Activated CD8-positive, alpha-beta memory T cell treated with anti-CD3 and anti-CD28 coated beads, Interleukin-2, amount 10 ng/mL, durations not matched to agents 7 days and 5 days (primary cell): ENCODE data around the gene HDGFL3. TPM values are rescaled to one million over a fixed set of nuclear protein-coding genes. Genes with fewer than 3 reads are reported as not detected.
"Not testable (repeated sequence)": the region's sequence is repeated elsewhere in the genome, so short reads cannot be mapped to it uniquely, and the experiment has no call there.

Source experiments
- ATAC-seq: fragments of 150-1000 bp; cut with Tn5 transposase; one replicate; pipeline ENCODE4 v1.10.0; 2021; ENCODE audit warnings: moderate library complexity
- CTCF ChIA-PET: fragments of 350-600 bp; sonication (Branson Sonifier 250); formaldehyde crosslinking; loops from one replicate; lab custom pipeline; 2021; ENCODE audit warnings: antibody characterized with exemption; lab: Charles Lee
- DNase-seq: peaks from one replicate; pipeline ENCODE4 v3.0.0-alpha.2; 2020
- H3K27ac Mint-ChIP-seq: one replicate; pipeline ENCODE4 v1.8.0; 2021; ENCODE audit warnings: mild to moderate bottlenecking, mixed read lengths
- H3K27me3 Mint-ChIP-seq: one replicate; pipeline ENCODE4 v1.8.0; 2021; ENCODE audit warnings: mixed read lengths
- H3K36me3 Mint-ChIP-seq: one replicate; pipeline ENCODE4 v1.8.0; 2021; ENCODE audit warnings: mild to moderate bottlenecking, mixed read lengths
- H3K4me1 Mint-ChIP-seq: one replicate; pipeline ENCODE4 v1.8.0; 2021; ENCODE audit warnings: mixed read lengths
- H3K4me3 Mint-ChIP-seq: one replicate; pipeline ENCODE4 v1.8.0; 2021; ENCODE audit warnings: mild to moderate bottlenecking, moderate library complexity, mixed read lengths
- H3K9me3 Mint-ChIP-seq: one replicate; pipeline ENCODE4 v1.8.0; 2022; ENCODE audit warnings: low read depth, mixed read lengths
- total RNA-seq, 2 experiments: library from RNA; stranded (reverse); gene quantifications; one replicate each; pipeline ENCODE4 v1.2.3, GENCODE V29; 2021

HDGFL3 gene
- total RNA-seq, 2 experiments from 2014 or later: 20.4 to 91.0 TPM

- DNase-seq: no peak
- H3K27me3 Mint-ChIP-seq: peaks cover 70% of the 10 kb centered on the region
- CTCF ChIA-PET: no interaction called here
- peaks cover 7% of the 10 kb centered on the region for H3K4me1 Mint-ChIP-seq
- H3K36me3 Mint-ChIP-seq: peaks cover 1% of the 10 kb centered on the region
- peaks cover 5% of the 10 kb centered on the region for H3K9me3 Mint-ChIP-seq
- no peak overlapping the region for H3K4me3 Mint-ChIP-seq
- no peak overlapping the region for H3K27ac Mint-ChIP-seq
- no peak for ATAC-seq
These were observed 105.3 kb downstream of the HDGFL3 start for GRCh38 chr15:83102346-83102745.

DNA sequence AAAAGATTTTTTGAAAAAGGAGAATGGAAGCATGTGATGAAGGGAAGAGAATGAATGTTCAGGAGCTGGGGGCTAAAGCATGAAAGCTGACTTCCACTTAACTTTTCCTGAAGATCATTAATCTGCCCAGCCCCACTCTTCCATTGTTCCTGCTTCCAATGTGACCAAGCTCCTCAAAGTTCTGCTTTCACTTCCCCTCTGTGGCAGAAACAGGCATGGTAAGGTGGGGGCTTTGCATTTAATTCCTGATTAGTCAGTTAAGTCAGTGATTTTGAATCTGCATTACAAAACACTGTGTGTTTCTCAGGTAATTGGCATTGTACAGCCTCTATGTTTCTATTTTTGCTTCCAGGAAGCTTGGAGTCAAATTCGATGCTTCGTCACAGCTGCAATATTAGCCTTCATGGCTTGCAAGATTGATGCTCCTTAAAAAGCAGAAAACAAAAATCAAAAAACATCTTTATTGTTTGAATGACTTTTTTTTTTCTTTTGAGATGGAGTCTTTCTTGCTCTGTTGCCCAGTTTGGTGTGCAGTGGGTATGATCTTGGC lies 107.5 kb downstream of the HDGFL3 start:
- CTCF ChIA-PET: interaction anchor here (0.6 kb wide), 1 partner anchor 173 kb away, joined by 3 read pairs; no protein-coding TSS in a partner anchor
- Mint-ChIP-seq H3K4me1 (no peaks in the 10 kb centered on the region), H3K27ac (no peak overlapping the region), H3K4me3 (no peak overlapping the region), H3K9me3 (peaks cover 5% of the 10 kb centered on the region), H3K36me3 (no peaks in the 10 kb centered on the region), H3K27me3 (peaks cover 72% of the 10 kb centered on the region)
- ATAC-seq: no peak
- DNase-seq: no peak

DNA sequence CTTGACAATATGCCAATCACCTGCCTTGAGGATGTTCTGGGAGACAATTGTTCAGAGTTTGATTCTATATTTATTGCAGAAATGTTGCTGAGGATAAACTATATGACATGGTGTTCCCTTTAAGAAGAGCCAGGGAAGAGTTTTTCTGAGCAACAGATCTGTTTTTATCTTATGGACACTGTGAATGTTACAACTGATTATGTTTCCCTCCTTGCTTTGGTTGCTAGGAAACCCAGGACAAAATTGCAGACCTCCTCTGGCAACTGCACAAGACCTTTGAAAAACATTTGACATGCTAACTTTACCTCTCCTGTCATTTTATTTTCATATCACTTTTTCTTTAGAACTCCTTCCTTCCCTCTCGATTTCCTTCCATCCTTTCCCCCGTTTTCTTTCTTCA lies 108.3 kb downstream of the HDGFL3 start:
- Mint-ChIP-seq H3K9me3 (peaks cover 5% of the 10 kb centered on the region), H3K4me1 (no peaks in the 10 kb centered on the region), H3K36me3 (no peaks in the 10 kb centered on the region), H3K4me3 (no peak overlapping the region), H3K27me3 (peaks cover 75% of the 10 kb centered on the region), H3K27ac (no peak overlapping the region)
- ATAC-seq (no peak), DNase-seq (no peak)
- CTCF ChIA-PET: no interaction called here

GRCh38 chr15:83098079-83098478 lies 109.5 kb downstream of the HDGFL3 start:
- H3K27ac Mint-ChIP-seq: no peak overlapping the region
- H3K4me1 Mint-ChIP-seq: no peaks in the 10 kb centered on the region
- no peak for ATAC-seq
- no peaks in the 10 kb centered on the region for H3K36me3 Mint-ChIP-seq
- CTCF ChIA-PET: no interaction called here
- no peak overlapping the region for H3K4me3 Mint-ChIP-seq
- no peak for DNase-seq
- H3K9me3 Mint-ChIP-seq: peaks cover 5% of the 10 kb centered on the region
- peaks cover 68% of the 10 kb centered on the region for H3K27me3 Mint-ChIP-seq

GRCh38 chr15:83094583-83094982 lies 113.0 kb downstream of the HDGFL3 start:
- Mint-ChIP-seq H3K27ac (no peak overlapping the region), H3K9me3 (peaks cover 5% of the 10 kb centered on the region), H3K27me3 (peaks cover 42% of the 10 kb centered on the region), H3K4me1 (peaks cover 6% of the 10 kb centered on the region), H3K4me3 (no peak overlapping the region), H3K36me3 (no peaks in the 10 kb centered on the region)
- ATAC-seq: no peak
- CTCF ChIA-PET: no interaction called here
- no peak for DNase-seq

DNA sequence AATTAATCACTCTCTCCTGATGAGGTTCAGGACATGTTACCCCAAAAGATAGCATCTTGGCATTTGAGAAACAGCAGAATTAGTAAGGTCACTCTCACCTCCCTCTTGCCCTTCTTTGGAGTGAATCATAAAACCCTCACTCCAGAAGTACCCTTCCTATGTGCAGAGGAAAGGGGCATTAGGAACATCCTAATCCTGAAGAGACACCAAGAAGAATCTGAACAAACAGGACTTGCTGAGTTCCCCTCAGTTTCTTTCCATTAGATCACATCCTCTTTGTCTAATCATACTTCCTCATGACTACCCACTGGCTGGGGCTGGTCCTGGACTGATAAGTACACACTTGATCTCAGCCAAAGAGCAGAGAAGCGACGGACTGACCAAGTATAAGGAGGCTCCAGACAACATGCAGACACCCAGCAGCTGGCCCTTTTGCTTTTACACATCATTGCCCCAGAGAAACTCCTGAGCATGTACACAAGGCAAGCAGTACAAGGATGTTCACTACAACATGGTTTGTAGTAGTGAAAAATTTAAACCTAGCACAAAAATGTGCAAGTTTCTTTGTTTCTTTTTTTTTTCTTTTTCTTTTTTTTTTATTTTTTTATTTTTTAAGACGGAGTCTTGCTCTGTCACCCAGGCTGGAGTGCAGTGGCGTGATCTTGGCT lies 115.2 kb downstream of the HDGFL3 start:
- ATAC-seq (peak; percentile 27), DNase-seq (no peak)
- Mint-ChIP-seq H3K27ac (no peak overlapping the region), H3K36me3 (no peaks in the 10 kb centered on the region), H3K4me3 (no peak overlapping the region), H3K4me1 (peaks cover 6% of the 10 kb centered on the region), H3K27me3 (peaks cover 35% of the 10 kb centered on the region), H3K9me3 (no peaks in the 10 kb centered on the region)
- CTCF ChIA-PET: no interaction called here

DNA sequence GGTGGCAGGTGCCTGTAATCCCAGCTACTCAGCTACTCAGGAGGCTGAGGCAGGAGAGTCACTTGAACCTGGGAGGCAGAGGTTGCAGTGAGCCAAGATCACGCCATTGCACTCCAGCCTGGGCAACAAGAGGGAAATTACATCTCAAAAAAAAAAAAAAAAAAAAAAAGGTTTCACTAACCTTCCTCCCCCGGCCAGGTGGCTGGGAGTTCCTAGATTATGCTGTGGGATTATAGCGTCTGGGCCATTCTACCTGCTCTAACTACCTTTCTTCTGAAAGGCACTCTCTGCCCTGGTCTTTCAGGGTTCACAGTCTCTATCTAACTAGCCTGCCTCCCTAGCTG lies 115.7 kb downstream of the HDGFL3 start:
- H3K36me3 Mint-ChIP-seq, DNase-seq, H3K4me1 Mint-ChIP-seq, H3K27ac Mint-ChIP-seq, H3K9me3 Mint-ChIP-seq, ATAC-seq, H3K4me3 Mint-ChIP-seq, CTCF ChIA-PET: not testable (repeated sequence)
- peaks cover 36% of the 10 kb centered on the region for H3K27me3 Mint-ChIP-seq

- ATAC-seq (no peak), DNase-seq (no peak)
- Mint-ChIP-seq H3K4me1 (peaks cover 6% of the 10 kb centered on the region), H3K27me3 (peaks cover 31% of the 10 kb centered on the region), H3K4me3 (no peak overlapping the region), H3K36me3 (no peaks in the 10 kb centered on the region), H3K9me3 (no peaks in the 10 kb centered on the region), H3K27ac (no peak overlapping the region)
- CTCF ChIA-PET: no interaction called here
These were observed 117.2 kb downstream of the HDGFL3 start for GRCh38 chr15:83090465-83090864.

- H3K4me3 Mint-ChIP-seq: no peak overlapping the region
- H3K27me3 Mint-ChIP-seq: peaks cover 32% of the 10 kb centered on the region
- no peaks in the 10 kb centered on the region for H3K36me3 Mint-ChIP-seq
- ATAC-seq: no peak
- no peaks in the 10 kb centered on the region for H3K9me3 Mint-ChIP-seq
- CTCF ChIA-PET: no interaction called here
- no peak overlapping the region for H3K27ac Mint-ChIP-seq
- no peak for DNase-seq
- peaks cover 6% of the 10 kb centered on the region for H3K4me1 Mint-ChIP-seq
These were observed 118.7 kb downstream of the HDGFL3 start for GRCh38 chr15:83088876-83089275.

GRCh38 chr15:83087576-83087975 lies 120.0 kb downstream of the HDGFL3 start:
- peaks cover 43% of the 10 kb centered on the region for H3K27me3 Mint-ChIP-seq
- H3K4me3 Mint-ChIP-seq: no peak overlapping the region
- CTCF ChIA-PET: no interaction called here
- no peak for ATAC-seq
- H3K9me3 Mint-ChIP-seq: no peaks in the 10 kb centered on the region
- no peak overlapping the region for H3K27ac Mint-ChIP-seq
- H3K36me3 Mint-ChIP-seq: no peaks in the 10 kb centered on the region
- peaks cover 6% of the 10 kb centered on the region for H3K4me1 Mint-ChIP-seq
- DNase-seq: no peak

DNA sequence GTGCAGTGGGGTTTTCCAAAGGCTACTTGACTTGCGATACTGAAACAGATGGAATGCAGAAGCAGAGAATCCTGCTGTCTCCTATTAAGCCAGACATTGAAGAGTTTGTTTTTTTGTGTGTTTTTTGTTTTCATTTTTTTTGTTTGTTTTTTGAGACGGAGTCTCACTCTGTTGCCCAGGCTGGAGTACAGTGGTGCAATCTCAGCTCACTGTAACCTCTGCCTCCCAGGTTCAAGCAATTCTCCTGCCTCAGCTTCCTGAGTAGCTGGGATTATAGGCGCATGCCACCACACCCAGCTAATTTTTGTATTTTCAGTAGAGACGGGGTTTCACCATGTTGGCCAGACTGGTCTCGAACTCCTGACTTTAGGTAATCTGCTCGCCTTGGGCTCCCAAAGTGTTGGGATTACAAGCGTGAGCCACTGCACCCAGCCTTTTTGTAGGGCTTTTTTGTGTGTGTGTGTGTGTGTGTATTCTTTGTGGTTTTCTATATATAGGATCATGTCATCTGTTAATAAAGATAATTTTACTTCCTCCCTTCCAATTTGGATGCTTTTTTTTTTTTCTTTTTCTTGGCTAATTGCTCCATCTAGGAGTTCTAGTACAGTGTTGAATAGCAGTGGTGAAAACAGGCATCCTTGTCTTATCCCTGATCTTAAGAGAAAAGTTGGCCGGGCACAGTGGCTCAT lies 121.6 kb downstream of the HDGFL3 start:
- not testable (repeated sequence) for H3K4me1 Mint-ChIP-seq, H3K9me3 Mint-ChIP-seq
- H3K27me3 Mint-ChIP-seq: peaks cover 49% of the 10 kb centered on the region

DNA sequence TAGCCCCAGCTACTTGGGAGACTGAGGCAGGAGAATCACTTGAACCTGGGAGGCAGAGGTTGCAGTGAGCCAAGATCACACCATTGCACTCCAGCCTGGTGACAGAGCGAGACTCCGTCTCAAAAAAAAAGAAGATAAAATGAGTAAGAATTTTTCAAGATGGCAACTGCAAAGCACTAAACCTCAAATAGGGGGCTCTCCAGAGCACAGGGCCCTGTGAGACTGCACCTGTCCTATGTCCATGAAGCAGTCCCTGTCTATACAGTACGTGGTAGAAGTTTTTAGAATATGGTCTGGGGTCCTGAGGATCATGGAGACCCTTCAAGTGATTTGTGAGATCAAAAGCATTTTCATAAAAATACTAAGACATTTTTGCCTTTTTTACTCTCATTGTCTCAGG lies 122.2 kb downstream of the HDGFL3 start:
- CTCF ChIA-PET, H3K9me3 Mint-ChIP-seq, H3K4me3 Mint-ChIP-seq, ATAC-seq, H3K36me3 Mint-ChIP-seq, DNase-seq, H3K27ac Mint-ChIP-seq: not testable (repeated sequence)
- Mint-ChIP-seq H3K4me1 (peaks cover 11% of the 10 kb centered on the region), H3K27me3 (peaks cover 48% of the 10 kb centered on the region)

More for the DNA sequence above, 121.6 kb downstream of the HDGFL3 start:
- CTCF ChIA-PET, H3K27ac Mint-ChIP-seq, H3K4me3 Mint-ChIP-seq, DNase-seq, H3K36me3 Mint-ChIP-seq, ATAC-seq: not testable (repeated sequence)

DNA sequence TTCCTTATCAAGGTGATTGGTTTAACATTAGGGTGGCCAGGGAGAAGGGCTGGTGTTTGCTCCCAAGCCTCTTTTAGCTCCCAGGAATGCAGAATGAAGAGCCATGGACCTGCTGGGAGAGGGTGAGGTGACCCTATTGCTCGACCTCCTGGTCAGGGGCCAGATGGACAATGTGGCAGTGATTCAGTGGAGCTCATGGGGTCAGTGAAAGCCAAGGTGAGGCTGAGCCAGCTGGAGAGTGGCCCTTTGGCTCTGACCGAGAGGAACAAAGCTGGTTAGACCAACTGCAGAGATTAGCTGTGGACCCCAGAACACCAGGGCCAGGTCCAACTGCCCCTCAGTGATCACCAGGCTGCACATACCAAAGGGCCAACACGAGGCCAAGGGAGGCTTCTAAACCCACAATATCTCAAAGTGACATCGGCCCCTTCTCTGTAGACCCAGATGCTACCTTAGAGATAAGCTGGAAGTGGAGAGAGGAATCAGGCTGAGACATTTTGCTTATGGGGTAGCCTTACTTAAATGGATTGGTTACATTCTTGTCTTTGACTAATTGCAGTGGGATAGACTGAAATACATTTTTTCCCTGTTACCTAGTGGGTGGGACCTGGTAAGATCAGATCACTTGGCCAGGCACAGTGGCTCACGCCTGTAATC lies 124.8 kb downstream of the HDGFL3 start:
- CTCF ChIA-PET: no interaction called here
- peaks cover 59% of the 10 kb centered on the region for H3K27me3 Mint-ChIP-seq
- no peaks in the 10 kb centered on the region for H3K36me3 Mint-ChIP-seq
- no peak overlapping the region for H3K4me3 Mint-ChIP-seq
- H3K9me3 Mint-ChIP-seq: no peaks in the 10 kb centered on the region
- DNase-seq: no peak
- H3K27ac Mint-ChIP-seq: no peak overlapping the region
- H3K4me1 Mint-ChIP-seq: peaks cover 14% of the 10 kb centered on the region
- ATAC-seq: no peak
